HG03196 (cell line): ENCODE results near the gene MAPRE3.
"Not testable (repeated sequence)": the region's sequence is repeated elsewhere in the genome, so short reads cannot be mapped to it uniquely, and the experiment has no call there.

Source experiments
- ATAC-seq: cut with Tn5 transposase; IDR thresholded peaks from one replicate; pipeline ENCODE4 v1.9.1; 2021; ENCODE audit not compliant: unreplicated experiment

The MAPRE3 gene

DNA sequence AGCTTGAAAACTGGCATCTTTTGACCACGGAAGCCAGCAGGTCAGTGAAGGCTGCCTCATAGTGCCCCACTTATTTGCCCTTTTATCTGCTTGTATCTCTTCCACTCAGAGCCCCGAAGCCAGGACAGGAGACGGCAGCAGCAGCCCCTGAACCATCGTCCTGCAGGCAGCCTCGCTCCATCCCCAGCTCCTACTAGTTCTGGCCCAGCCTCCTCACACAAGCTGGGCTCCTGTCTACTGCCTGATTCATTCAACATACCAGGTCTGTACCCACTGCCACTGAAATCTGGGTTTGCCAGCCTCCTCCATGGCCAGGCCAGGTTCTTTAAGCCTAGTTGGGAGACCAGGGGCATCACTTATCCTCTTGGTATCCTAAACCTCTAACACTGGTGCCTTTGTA, 96.9 kb downstream of the MAPRE3 start:
- no peak for ATAC-seq

DNA sequence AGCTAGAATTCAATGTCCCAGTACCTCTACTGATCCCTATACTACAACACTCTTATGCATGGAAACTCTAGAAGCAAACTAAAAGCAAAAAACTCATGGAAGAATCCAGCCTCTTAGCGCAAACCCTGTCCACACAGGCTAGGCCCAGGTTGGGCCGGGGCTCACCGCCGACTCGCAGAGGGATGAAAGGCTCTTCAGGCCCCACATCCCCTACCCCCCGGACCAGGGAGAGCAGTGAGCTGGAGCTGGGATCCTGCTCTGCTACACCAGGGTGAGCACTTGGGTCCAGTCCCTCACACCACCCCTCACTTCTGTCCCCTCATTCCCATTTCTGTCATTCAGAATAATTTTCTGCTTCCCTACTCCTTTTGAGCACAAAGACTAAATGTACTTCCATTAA, 99.0 kb downstream of the MAPRE3 start:
- no peak for ATAC-seq

DNA sequence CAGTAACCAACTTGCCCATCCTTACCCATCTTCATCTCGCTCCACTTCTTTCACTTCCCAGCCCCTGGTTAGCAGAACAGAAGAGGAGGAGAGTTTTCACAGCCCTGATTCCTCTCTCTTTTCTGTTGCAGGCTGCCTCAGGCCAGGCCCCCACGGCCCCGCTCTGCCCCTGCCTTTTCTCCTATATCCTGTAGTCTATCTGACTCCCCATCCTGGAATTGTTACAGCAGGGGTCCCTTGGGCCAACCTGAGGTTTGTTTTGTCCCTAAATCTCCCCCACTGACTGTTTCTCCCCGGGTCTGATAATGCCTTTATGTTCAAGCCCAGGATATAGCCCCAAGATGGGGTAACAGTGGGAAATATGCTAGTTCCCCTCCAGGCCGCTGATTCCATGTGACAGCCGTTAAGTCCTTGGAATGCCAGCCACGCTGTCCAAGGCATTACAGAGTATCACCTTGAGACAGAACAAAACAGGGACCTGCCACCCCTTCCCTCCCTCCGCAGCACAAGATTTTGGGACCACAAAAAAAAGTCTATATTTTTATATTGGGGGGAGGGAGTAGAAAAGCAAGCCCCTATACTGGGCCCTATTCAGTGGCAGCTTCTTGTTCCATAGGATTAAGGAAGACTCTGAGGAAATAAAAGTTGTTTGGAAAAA, 99.7 kb downstream of the MAPRE3 start:
- no peak for ATAC-seq

DNA sequence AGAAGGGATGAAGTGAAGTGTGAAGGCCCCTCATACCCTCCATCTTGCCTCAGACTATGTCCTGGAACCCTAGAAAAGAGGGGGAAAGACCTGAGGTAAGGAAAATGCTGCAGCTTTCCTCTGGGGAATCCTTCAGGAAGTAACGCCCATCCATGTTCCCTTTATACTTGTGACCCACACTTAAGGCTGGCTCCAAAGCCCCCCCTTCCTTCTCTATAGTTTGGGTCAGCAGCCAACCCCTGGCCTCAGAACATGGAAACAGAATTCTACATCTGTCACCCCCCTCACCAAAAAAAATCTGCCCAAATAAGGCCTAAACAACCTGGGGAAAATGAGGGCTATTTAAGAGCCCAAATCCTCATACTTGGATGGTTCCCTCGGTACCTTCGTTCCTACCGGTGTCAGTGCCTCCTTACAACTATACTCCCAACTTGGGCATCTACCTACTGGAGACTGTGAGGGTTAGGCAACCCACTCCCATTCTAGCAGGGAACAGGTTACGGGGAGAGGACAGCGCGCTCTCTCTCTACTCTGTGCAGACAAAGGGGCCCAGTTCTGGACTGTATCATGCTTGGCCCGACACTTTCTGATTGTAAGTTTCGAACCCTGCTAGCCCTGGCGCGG, 100.3 kb downstream of the MAPRE3 start:
- peak; percentile 4 for ATAC-seq

DNA sequence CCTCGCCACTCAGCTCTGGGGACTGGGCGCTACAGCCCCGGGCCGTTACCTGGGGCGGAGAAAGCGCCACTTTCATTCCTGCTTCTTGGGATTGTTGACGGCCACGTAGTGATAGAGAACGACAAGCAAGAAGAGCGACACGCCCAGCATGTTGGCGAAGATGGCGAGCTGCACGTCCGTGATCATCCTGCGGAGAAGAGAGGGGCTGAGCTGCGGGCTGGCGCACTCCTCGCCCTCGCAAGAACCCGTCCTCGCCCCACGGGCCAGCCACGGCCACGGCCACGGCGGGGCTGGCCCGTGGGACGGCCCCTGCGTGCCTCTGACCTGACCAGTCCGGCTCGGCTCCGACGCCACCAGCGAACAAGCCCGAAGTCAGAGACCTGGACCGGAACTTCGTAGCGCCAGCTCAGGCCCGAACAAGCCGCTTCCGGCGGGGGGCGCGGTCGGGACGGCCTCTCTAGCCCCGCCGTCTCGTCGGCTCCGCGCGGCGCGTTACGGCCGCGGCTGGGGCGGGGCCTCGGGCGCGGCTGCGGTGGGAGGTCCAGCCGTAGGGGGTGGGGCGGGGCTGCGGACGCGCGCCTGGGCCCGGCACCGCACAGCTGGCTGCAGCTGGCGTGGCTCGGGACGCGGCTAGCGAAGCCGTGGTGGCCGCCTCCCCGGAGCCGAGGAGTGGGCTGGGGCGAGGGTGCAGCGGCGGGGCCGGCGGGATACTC, 101.0 kb downstream of the MAPRE3 start, which contains the start of gene OST4:
TSS of gene OST4 (minus strand) at position 378 of the 713 bp plus-strand sequence.
- ATAC-seq, result peak; percentile 85

DNA sequence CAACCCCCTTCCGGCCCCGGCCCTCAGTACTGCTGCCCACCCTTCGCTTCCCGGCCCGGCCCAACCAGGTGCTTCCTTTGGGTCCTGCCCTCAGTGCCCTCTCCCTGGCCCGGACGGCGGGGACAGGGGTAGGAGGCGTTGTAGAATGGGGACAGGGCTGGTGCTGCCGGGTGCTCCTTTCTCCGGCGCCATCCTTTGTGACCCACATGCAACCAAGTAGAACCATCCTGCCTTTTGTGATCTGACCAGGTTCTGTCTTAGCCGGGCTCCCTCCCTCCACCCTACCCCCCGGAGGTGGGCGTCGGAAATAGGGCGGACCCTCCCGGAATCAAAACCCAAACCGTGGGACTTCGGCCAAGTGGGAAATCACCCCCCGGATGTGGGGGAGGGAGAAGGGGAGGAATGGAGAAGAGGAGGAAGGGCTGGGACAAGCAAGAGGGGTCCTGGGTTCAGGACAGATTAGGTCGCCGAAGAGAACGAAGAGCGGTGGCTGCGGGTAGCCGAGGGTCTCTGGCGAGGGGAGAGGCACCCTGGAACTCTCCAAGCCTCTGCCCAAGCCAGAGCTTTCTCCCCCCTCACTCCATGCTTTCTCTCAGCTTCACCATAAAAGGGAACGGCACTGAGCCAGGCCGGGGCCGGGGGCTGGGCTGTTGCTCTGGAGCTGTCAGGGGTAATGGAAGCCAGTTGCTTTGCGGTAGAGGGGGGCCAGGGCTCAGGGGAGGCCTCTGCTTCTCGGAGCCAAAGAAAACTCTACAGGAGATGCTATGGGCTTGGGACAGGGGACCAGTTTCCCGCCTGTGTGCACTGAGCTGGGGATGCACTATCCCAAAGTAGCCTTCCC, 101.8 kb downstream of the MAPRE3 start:
- ATAC-seq, result peak; percentile 5

DNA sequence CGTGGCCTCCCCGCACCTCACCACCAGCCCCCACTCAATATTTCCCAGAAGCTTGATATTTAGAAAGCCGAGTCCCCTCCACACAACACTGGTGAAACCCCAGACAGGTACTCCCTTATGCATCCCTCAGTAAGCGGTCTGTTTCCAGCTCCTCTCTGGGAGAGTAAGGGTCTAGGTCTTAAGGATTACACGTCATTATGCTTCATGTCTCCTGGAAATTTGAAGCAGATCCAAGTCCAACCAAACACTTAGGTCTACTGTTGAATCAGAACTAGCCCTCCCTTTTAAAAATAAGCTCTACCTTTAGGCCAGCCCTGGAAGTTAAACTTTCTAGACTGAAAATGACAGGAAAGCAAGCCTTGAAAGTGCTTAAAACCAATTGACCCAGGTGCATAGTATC, 102.5 kb downstream of the MAPRE3 start:
- ATAC-seq, result no peak

DNA sequence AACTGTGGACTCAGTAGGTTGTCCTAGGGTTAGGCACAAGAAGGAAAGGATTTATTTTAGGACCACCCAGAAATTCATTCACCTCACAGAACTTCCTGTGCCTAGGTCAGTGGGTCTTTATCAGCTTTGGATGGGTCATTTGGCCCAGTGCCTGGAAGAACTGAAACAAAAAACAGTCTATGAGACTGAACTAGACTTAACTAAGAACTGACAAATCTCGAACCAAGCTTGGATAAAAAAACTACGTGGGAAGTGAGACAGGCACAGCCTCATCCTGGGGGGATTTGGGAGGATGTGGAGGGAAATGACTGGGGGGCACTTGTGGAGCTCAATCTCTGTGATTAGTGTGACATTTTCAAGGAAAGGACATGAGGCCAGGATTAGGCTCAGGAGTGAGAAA, 103.3 kb downstream of the MAPRE3 start:
- no peak for ATAC-seq

DNA sequence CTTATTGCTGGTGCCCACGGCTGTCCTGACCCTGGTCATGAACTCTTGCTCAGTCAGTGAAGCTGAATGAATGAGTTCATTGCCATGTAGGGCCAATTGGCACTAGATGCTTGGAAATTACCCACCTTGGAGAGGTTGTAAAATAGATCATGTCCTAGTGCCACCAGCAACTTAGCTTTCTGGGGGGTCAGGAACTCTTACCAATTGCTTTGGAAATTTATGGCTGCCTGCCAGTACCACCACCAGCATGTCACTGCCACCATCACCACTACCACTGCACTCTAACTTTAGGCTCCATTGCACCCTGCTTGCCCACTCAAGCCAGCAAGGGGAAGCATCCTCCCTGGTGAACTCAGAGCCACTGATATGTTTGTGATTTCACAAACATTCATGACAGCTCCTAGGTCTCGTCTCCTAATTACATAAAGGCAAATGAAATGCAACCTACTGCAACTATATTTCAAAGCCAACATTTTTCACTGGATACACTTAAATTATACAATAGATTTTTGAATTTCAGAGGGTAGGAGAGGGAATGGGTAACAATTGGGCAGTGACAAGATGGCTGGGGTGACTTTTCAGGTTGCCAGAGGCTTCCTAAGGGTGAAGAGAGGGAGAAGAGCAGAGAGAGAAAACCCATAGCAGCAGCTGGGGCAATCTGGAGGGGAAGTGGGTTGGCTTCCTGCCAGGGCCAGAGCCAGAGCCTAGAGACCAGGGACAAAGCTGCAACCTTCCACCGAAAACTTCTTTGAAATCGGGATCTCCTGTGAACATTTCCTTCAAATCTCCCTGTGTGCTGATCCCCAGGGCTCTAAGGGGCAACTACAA, 104.5 kb downstream of the MAPRE3 start:
- no peak for ATAC-seq

DNA sequence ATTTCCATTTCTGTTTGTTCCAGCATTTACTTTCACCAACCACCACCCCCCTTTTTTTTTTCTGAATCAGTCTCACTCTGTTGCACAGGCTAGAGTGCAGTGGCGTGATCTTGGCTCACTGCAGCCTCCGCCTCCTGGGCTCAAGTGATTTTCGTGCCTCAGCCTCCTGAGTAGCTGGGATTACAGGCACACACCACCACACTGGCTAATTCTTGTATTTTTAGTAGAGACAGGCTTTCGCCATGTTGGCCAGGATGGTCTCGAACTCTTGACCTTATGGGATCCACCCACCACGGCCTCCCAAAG, 105.1 kb downstream of the MAPRE3 start:
- not testable (repeated sequence) for ATAC-seq

DNA sequence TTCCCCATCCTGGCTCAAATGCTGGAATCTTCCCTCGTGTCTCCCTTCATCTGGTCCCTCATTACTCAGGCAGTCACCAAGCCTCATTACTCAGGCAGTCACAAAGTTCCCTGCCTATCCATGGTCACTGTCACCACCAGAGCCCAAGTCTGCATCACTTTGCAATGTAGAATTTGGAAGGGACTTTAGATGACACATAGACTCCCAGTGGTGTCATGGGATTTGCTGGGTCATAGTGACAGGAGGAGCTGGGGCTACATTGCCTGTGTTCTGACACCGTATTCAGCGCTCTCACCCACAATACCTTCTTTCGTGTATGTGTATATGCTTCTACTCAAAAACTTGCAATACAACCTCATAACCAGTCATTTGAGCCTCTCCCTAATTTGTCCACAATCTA, 105.9 kb downstream of the MAPRE3 start:
- ATAC-seq, result no peak
